Measurements from ENCODE around the gene RPL38.

GRCh38 chr17:74212209-74212912 lies 8.9 kb downstream of the RPL38 start:
- TF ChIP-seq TCF4 (CRISPR knock-in tag; IDR thresholded peaks at IDR 0.05; ENCODE audit: borderline replicate concordance), result no peak
- TF ChIP-seq RARB (CRISPR knock-in tag; IDR thresholded peaks at IDR 0.05), result no peak
- no peak for TF ChIP-seq POU6F1 (CRISPR knock-in tag; IDR thresholded peaks at IDR 0.05; ENCODE audit: borderline replicate concordance, low read depth)
- TF ChIP-seq CSDC2 (CRISPR knock-in tag; IDR thresholded peaks at IDR 0.05), result no peak
- no peak for TF ChIP-seq SNAI2 (CRISPR knock-in tag; IDR thresholded peaks at IDR 0.05)
- TF ChIP-seq ISL1 (CRISPR knock-in tag; IDR thresholded peaks at IDR 0.05), result no peak
- no peak for TF ChIP-seq PATZ1 (CRISPR knock-in tag; IDR thresholded peaks at IDR 0.05; ENCODE audit: borderline replicate concordance)
- no peak for TF ChIP-seq ZFP3 (CRISPR knock-in tag; IDR thresholded peaks at IDR 0.05)
- no peak for TF ChIP-seq PPARA (CRISPR knock-in tag; IDR thresholded peaks at IDR 0.05; ENCODE audit: borderline replicate concordance)
- TF ChIP-seq ZC3H10 (CRISPR knock-in tag; IDR thresholded peaks at IDR 0.05), result no peak
- no peak for TF ChIP-seq ARNTL (CRISPR knock-in tag; IDR thresholded peaks at IDR 0.05; ENCODE audit: borderline replicate concordance, low read depth)
- no peak for TF ChIP-seq TSHZ2 (CRISPR knock-in tag; IDR thresholded peaks at IDR 0.05)

All from SK-N-SH treated with all-trans-retinoic acid at 6 μM for 48 hours (cell line).